Suppressor macrophage (primary cell): Measurements from ENCODE around the gene S100A14.
A peak's percentile ranks its signal among the peaks of the same experiment; 100 is the strongest.
"Not testable (repeated sequence)": the region's sequence is repeated elsewhere in the genome, so short reads cannot be mapped to it uniquely, and the experiment has no call there.

Source experiments
- DNase-seq, 4 experiments: peaks; one replicate each; pipeline ENCODE4 v3.0.0-alpha.2; 2020 to 2022

The S100A14 gene

DNA sequence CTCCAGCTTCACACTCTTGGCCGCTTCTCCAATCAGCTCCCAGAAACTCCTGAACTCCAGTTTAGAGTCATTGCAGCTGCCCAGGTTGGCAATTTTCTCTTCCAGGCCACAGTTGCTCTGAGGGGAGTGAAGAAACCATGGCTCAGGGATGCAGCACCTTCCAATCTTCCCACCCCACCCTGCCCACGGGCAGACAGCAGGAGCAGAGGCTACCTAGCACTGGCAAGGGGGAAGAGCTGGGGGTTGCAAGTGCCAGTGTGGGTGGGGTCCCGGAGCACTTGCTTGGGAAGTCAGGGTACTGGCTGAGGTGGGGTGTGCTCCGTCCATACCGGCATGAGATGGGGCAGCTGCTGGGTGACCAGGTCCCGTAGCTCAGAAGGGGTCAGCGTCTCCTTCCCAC lies 1.2 kb downstream of the S100A14 start:
- DNase-seq, result no peak

DNA sequence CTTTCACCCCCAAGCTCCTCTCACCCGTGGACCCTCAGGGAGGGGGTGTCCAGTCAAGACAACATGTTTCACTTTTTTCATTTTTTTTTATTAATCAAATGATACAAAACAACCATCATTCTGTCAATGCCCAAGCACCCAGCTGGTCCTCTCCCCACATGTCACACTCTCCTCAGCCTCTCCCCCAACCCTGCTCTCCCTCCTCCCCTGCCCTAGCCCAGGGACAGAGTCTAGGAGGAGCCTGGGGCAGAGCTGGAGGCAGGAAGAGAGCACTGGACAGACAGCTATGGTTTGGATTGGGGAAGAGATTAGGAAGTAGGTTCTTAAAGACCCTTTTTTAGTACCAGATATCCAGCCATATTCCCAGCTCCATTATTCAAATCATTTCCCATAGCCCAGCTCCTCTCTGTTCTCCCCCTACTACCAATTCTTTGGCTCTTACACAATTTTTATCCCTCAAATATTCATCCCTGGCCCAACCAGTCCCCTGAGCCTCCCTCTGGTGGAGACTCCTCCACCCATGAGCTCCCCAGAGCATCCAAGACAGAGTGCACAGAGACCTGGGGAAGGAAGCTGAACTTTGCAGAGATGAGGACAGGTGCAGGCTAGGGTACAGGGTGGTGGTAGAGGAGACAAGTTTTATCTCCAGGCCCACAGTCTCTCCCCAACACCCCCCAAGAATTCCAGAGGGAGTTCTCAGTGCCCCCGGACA lies 1.8 kb downstream of the S100A14 start:
- DNase-seq, result no peak

DNA sequence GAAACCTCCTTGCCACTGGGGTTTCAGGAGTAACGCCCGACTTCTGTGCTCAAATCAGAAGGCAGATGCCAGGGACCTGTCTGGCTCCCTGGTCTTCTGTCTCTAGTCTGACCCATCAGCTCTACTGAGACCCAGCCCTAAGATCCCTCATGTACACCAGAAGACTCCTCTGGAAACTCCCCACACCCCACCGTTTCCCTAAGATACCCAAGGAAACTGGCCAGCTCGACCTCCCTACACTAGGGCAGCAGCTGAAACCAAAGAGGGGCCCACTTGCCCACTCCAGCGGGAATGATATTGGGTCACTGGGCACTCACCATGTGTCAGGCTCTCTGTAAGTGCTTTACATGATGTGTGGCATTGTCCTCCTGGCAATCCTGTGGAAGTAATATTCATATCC lies 2.7 kb downstream of the S100A14 start:
- no peak for DNase-seq

DNA sequence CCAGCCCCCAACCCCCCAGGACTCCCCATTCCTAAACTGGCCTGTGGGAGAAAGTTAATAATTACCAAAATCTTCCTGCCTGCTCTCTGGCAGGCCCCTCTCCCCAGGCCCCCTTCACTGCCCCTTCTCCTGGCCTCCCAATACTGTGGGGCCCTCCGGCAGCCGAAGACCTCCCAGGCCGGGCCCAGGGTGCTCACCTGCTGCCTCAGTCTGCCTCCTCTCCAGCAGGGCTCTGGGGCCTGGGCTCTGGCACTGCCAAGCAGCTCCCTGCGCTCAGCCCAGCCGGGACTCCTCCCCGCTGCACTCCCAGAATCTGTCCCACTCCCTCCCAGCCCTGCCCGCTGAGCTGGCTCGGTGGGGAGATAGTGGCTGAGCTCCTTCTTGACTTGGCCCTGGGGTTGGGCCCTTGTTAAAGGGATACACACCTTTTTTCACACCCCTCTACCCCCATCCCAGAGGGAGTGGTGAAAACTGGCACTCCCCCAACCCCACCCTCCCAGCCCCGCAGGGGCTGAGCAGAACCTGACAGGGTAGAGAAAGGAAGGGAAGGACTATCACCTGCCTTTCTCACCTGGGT lies 3.3 kb downstream of the S100A14 start, which contains the start of gene S100A16:
Gene S100A16 (minus strand): TSS at position 383 of the 577 bp plus-strand sequence. CDS start 4,986 bp downstream, outside the sequence.
- DNase-seq, result no peak

DNA sequence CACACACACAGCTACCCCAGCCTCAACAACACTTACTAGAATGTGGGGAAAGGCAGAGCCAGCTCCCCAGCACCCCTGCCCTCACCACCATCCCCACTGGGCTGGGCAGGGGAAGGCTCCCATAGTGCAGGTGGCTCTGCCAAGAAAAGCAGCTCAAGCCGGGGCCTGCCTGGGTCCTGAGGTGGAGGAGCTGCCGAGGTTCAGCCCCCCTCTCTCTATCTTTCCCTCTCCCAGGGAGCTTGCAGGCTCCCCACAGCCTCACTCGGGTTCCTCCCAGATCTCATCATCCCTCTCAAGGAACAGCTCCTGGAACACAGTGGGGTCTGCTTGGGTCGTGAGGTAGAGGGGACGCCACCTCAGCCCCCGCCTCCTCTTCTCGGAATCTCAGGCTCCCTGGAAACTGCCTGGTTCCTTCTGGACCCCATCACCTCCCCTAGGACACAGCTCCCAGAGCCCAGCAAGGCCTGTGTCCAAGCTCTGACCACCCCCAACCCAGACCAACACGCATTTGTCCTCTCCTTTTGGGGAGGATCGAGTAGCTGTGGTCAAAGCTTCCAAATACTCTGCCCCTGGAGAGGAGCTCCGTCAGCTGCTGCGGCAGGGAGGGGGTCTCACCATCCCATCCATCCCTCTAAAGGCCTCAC lies 3.9 kb downstream of the S100A14 start:
- no peak for DNase-seq

DNA sequence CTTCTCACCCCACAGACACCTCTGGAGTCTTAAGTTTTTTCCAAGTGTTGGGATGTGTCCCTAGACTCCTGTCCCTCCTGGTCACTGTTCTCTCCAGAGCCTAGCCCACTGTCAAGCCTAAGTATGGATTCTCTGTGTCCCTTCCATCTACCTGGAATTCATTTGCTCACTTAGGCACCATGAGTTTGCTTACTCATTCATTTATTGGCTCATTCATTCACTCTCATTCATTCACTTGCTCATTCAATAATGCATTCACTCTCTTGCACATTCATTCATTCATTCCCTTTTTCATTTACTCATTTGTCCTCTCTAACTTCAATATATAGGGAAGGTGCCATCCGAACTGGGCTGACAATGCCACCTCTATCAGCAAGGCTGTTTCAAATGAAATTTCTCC lies 4.8 kb downstream of the S100A14 start:
- DNase-seq, result no peak

DNA sequence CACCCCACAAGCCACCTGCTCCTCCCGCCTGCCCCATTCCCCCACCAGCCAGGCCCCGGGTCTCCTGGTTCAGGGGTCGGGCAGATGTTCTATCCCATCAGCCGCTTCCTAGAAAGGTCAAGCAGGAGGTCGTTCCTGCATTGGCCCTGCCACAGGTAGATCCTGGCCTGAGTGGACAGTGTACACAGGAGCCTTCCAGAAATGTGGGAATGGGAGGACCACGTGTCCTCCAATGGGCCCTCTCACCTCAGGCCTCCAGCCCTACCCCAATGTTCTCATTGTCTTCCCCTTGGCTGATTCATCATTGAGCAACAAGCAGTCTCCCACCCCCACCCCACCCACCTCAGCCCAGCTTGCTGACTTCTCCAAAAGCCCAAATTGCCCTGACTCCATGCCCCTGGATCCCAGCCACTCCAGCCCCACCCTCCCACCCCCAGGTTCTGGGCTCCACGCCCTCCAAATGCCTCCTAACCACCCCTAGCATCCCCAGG lies 5.3 kb downstream of the S100A14 start:
- DNase-seq, result peak; percentile 52 to 76 (median 66)

DNA sequence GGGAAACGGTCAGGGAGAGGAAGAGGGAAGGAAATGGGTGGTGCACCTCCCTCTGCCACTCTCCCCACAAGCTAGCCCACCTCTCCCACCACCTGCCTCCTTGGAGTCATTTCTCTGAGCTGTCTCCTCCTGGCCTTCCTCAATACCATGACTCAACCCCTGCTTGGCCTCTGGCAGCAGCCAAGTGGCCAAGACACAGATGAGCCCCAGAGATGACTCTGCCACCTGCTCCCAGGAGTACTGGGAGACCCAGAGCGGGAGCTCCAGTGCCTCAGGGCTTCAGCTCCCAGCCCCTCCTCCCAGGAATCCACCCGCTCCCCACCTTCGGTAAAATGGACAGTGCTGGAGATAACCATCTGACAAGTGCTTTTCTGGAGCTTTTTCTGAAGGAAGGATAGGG lies 5.8 kb downstream of the S100A14 start:
- peak; percentile 40 to 60 (median 60) for DNase-seq

DNA sequence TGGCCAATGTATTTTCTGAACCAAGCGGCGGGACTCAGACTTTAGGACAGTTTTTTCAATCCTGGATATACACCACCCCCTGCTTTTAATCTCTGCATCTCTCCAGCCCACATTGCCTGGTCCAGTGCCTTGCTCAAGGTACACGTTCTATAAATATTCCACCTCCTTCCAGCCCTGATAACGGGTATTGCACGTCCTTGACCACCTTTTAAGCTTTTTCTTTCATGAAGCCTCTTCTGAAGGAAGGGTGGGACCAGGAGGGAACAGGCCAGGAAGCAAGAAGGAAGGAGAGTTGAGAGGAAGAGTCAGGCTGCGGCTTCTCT lies 6.6 kb downstream of the S100A14 start:
- no peak for DNase-seq

DNA sequence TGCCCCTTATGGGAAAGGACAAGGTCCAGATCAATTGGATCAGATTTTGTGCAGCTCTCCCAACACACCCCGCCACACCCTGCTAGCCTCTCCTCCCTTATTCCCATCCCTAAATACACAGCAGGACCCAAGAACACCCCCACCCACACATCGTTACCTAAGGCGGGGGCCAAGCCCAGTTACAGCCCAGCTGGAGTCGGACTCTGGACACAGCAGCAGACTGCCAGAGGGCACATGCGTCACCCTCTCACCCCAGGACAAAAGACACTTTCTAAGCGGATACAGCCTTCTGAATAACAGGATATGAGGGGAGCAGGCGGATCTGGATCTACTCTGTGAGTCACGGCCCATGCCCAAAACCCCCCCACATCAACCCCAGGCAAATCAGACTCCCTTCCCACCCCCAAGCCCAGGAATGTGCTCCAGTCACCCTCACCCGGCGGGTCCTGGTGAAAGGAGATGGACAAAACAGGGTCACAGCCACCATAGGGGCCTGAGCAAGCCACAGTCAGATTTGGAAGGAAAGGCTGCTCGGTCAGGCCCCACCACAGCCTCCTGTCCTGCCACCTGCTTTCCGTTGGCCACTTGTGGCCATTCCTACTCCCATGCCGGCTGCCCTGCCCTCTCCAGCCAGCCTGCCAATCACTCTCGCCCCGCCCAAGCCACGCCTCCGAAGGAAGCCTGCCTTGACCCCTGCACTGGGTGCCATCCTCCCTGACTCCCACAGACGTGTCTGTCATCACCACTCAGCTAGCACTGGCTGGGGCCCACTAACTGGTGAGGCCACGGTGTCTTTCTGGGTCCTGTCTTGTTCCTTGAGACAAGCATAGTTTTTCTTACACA lies 7.2 kb downstream of the S100A14 start:
- peak; percentile 63 to 86 (median 79) for DNase-seq

DNA sequence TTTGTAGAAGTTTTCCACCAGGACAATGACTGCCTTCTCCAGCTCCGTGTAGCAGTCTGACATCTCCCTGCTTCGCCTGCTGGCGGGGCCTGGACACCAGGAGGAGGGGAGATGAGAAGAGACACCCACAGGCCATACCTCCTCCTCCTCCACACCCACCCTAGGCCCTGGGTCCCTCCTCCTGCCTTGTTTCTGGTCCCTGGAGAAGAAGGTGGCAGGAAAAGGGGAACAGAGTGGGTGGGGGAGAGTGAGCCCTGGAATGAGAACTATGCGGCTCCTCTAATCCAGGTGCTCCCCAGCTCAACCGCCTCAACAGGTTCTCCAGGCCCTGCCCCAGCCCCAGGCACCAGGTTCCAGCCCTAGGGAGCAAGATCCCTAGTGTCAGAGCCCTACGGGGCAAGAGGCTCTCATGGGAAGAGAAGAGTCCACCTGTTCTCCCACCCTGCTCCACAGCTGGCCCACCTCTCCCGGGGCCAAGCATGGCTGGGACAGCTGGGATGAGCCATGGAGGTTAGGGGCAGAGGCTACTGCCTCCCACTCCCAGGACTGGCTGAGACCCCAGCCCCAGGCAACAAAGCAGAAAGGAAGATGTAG lies 7.9 kb downstream of the S100A14 start:
- no peak for DNase-seq

DNA sequence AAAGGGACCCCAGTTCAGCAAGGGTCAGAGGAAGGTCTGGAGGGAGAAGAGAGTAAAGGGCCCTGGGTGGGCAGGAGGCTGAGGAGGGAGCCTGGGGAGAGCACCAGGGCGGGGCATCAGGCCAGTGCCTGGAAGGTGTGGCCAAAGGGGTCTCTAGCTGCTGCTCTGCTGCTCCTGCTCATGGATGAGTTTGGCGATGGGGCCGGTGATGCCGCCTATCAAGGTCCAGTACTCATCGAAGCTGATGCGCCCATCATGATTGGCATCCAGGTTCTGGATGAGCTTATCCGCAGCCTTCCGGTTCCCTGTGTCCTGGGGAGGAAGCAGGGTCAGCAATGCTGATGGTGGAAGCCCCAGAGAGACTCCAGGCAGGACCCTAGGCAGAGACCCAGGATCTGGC lies 8.7 kb downstream of the S100A14 start:
- no peak for DNase-seq

DNA sequence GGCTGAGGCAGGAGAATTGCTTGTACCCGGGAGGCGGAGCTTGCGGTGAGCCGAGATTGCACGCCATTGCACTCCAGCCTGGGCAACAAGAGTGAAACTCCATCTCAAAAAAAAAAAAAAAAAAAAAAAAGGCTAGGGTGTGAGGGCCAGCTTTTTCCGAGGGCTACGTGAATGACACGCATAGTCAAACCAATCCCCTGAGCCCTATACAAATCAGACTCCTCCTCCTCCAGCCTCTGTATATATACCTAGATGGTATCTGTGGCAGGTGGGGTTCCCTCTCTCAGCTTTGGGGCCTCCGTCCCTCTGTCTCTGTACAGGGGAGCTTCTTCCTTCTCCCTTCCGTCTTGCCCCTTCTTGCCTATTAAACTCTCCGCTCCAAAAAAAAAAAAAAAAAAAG lies 9.9 kb downstream of the S100A14 start:
- no peak for DNase-seq

DNA sequence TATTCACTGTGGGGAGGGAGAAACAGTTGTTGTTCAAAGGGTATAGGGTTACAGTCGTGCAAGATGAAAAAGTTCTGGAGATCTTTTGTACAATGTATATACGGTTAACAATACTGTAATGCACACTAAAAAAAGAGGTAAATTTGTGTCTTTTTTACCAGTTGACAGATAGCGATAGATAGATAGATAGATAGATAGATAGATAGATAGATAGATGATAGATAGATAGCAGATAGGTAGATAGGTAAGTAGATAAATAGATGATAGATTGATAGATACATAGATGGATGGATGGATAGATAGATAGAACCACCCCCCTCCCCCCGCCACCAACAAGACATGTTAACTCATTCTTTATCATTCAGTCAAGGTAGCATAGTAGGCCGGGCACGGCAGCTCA lies 13.4 kb downstream of the S100A14 start:
- DNase-seq, result no peak

DNA sequence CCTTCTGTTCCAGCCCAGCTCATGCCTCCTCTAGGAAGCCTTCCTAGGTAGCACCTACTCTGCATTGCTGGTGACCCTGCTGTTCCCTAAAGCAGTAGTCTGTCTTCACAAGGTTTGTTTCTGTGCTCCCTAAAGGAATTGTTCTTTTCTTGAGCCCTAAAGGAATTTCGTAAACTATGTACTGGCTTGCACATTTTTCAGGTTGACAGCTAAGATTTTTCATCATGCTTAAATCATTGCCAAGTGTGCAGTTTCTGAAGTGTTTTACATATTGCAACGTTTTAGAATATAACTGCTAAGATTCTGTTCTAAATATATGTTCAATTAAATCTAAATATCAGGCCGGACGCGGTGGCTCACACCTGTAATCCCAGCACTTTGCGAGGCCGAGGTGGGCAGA lies 16.3 kb downstream of the S100A14 start:
- no peak for DNase-seq

DNA sequence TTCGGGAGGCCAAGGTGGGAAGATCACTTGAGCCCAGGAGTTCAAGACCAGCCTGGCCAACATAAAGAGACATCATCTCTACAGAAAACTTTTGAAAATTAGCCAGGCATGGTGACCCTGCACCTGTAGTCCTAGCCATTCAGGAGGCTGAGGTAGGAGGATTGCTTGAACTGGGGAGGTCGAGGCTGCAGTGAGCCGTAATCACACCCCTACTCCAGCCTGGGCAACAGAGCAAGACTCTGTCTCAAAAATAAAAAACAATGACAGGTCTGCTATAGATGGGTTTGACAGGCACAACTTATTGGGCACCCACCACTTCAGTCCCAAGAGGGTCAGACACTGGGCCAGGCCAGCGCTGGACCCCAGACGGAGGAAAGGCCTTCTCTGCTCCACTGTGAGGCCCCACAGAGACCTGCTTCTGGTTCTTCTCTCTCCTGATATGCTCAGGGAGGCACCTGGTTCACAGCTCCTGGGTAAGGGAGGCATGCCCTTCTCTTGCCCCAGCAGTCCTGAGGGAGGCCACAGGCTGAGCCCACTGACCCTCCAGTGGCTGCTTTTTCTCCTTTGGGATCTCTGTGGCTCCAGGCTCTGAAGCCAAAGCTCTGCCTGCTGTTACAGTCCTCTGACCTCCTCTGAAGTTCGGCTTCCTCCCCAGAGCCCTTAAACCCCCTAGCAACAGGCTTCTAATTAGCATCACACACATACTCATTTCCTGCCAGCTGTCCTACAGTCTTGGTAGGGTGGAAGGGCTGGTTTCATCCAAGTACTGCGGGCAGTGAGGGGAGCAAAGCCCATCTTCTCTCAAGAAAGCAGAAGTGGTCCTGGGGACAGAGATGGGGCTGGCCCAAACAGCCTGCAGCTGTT lies 17.6 kb downstream of the S100A14 start:
- peak; percentile 56 to 82 (median 71) for DNase-seq

DNA sequence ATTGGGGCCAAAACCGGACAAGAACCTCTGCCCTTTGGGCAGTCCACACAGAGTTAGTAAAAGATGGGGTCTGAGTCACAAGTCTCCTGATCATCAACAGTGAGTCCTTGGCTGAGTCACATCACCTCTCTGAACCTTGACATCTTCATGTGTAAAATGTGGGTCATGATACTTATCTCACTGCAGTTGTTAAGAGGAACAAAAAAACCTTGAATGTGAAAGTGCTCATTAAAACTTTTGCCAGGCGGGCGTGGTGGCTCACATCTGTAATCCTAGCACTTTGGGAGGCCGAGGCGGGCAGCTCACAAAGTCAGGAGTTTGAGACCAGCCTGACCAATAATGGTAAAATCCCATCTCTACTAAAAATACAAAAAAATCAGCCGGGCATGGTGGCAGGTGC lies 18.9 kb downstream of the S100A14 start:
- peak; percentile 49 to 85 (median 62) for DNase-seq

DNA sequence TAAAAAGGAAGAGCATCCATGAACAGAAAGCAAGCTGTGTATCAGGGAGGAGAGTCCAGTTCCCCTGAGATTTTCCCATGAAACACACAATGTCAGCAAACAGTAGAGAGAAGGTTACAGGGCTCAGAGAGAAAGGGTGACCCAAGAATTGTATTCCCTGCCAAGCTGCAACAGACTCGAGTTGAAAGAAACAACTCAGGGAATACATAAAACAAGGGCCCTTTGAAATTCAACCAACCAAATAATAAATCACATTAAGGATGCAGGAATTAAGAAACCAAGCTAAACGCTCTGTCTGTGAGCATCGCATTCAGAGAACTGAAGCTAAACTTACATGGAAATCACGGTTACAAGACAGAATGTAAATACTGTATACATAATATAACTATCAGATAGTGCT lies 23.4 kb downstream of the S100A14 start:
- no peak for DNase-seq

DNA sequence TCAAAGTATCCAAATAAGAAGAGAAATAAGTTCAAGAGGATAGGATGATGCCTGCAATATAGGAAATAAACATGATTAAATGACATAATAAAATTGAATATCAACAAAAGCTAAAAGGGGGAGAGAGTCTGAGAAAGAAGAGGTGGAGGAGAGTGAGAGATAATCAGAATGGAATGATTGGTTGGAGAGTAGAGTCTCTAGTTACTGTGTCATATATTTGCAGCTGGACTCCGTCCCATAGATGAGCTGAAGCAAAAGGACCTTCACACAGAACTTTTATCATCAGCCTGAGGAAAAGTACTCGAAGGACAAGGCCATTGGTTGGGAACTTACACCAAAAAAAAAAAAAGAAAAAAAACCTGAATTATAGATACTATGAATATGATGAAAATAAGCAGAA lies 27.6 kb downstream of the S100A14 start:
- no peak for DNase-seq

DNA sequence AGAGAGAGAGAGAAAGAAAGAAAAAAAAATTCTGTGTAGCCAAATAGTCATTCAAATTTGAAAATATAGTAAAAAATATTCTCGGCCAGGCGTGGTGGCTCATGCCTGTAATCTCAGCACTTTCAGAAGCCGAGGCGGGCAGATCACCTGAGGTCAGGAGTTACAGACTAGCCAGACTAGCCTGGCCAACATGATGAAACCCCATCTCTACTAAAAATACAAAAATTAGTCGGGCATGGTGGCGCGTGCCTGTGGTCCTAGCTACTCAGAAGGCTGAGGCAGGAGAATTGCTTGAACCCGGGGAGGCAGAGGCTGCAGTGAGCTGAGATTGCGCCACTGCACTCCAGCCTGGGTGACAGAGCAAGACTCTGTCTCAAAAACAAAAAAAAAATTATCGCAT lies 28.1 kb downstream of the S100A14 start:
- not testable (repeated sequence) for DNase-seq

DNA sequence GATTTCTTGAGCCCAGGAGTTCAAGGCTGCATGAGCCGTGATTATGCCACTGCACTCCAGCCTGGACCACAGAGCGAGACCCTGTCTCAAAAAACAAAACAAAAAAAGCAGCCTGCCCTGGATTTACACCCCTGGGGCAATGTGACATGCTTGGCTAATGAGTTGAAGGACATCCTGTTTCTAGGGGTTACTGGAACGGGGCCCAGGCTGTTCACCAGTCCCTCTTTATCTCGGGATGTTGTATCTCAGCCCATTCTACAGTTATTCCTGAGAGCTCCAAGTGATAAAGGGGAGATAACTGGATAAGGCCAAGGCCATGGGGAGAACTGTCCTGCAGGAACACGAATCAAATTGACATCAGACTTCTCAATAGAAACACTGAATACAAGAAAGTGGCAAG lies 28.8 kb downstream of the S100A14 start:
- DNase-seq, result no peak

DNA sequence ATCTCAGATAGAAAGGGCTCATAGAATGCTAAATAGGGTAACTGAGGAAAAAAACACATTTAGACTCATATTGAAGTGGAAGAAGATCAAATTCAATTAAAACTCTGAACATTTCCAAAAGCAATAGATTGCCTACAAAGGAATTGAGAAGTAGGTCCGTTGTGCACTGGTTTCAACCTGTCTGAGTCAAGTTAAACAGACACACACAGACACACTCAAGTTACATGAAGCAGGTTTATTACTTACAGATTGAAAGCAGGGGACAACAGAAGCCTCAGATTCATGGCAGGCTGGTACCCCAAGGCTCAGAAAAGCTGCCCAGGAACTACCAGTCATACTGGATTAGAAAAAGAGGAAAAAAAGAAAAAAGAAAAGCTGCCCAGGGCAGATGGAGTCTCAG lies 29.8 kb downstream of the S100A14 start:
- DNase-seq, result no peak
